ENCODE results near the gene ARL4A.
A peak's percentile ranks its signal among the peaks of the same experiment; 100 is the strongest.
"Not testable (repeated sequence)": the region's sequence is repeated elsewhere in the genome, so short reads cannot be mapped to it uniquely, and the experiment has no call there.

The ARL4A gene

DNA sequence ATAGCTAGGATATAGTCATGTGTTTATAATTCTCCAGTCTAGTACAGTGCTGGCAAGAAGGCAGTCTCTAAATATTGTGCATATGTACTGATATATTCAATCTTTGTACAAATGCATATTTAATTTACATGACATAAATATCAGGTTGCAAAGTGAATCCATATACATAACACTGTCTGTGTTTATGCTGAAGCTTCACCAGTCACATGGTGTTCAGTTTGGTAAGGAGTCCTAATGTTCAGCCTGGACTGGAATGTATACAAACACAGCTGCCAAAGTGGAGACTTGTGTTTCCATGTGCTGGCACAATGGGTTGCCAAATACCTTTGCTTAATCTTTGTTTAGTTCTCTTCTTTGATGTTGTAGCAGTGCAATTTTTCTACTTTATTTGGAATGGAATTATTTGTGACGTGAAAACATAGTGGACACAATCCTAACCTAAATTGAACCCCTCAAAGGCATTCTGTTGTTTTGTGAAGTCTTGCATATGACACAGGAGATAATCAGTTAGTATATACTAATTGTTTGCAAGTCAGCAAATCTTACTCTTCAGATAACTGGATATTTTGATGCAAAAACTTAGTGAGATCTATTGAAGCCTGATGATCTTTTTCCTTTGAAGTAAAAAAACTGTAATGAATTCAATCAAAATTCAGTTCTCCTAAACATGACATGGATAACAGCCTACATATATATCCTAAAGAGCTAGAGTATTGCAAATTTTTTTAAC, 17.3 kb upstream of the ARL4A start:
- peak; percentile 70 for DNase-seq

DNA sequence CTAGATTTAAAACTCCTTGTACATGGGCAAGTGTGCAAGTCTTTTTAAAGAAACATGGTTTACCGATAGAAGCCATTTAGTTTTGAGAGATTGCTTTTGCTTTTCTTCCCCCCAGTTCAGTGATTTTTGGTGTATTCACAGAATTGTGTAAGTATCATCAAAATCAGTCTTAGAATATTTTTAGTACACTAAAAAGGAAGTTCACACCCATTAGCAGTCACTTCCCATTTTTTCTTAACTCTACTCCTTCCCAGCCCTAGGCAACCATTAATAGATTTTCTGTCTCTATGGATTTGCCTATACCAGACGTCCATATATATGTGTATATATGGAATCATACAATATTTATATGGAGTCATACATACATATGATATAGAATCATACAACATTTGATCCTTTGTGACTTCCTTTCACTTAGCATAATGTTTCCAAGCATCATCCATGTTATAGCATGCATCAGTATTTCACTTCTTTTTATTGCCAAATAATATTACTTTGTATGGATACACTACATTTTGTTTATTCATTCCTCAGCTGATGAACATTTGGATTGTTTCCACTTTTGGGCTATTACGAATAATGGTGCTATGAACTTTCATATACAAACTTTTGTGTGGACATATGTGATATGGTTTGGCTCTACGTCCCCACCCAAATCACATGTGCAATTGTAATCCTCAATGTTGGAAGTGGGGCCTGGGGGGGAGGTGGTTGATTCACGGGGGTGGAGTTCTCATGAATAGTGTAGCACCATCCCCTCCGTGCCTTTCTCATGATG, 16.5 kb upstream of the ARL4A start:
- DNase-seq: no peak

DNA sequence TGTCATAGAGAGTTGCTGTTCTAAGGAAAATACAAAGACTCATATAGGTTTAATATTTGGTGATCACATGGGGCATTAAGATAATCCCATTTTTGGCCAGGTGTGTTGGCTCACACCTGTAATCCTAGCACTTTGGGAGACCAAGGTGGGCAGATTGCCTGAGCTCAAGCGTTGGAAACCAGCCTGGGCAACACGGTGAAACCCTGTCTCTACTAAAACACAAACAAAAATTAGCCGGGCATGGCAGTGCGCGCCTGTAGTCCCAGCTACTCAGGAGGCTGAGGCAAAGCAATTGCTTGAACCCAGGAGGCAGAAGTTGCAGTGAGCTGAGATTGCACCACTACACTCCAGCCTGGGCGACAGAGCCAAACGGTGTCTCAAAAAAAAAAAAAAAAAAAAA, 14.0 kb upstream of the ARL4A start:
- DNase-seq: not testable (repeated sequence)

DNA sequence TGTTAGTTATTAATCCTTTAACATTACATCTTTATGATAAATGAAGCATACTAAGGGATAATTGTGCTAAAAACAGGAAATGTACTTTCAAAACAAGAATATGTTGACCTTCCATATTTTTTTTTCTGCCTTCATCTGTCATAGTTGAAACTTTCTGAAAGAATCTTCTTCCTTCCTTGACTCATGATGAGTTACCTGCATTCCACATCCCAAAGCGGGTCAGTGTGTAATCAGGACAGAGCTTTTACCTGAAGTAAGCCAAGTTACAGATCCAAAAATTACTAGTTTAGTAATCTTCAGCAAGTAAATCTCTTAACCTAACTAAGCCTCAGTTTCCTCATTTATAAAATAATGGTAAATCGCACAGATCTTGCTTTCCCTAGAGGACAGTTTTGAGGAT, 13.4 kb upstream of the ARL4A start:
- no peak for DNase-seq

DNA sequence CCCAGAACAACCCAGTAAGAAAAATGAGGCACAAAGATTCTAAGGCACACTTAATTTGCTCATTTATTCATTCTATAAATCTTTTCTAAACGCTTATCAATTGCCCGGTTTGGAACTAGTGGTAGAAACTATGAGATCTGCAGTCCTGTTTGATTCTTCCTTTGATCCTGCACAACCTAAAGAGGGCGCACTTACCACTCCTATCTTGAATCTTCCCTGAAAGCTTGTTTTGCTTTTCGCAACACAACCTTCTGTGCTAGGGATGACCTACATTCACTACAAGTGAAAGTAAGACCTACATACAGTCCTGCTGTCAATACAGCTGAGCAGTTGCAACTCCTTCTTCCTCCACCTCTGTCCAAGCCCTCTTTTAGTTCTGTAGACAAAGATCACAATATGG, 12.6 kb upstream of the ARL4A start:
- DNase-seq: no peak

DNA sequence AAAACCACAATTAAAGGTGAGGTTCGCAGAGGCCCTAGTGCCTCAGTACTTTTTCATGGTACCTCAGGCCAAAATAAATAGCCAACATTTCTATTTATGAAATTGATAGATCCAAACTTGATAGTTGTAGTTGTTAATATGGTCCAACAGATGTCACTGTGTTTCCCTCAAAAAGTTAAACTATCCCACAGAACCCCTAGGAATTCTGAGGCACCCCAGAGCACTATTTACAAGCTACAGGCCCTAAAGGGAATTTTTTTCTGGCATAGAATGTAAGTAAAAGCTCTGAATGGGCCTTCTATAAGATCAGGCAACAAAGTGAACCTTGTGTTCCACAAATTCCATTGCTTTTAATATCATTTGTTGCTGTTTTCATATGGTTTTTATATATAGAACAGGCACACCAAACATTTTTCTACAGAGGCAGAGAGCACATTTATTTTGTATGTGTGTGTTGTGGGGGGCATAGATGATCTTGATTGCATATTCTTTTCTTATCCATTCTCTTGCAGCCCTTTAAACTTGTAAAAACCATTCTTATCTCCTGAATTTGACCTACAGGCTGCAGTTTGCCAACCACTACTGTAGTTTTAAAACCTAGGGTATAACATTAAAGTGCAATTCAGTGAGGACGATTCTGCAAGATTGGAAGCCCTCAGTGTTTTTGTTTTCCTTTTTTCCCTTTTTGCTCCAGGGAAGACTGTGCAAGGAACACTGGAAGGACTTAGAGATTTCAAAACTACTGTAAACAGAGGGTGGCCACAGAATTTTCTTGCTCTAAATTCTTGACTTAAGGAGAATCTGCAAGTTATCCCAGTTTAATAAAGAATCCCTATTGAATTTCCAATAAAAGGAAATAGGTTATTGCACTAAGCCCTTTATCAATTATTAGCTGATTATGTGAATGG, 3.5 kb upstream of the ARL4A start:
- DNase-seq: peak; percentile 44

DNA sequence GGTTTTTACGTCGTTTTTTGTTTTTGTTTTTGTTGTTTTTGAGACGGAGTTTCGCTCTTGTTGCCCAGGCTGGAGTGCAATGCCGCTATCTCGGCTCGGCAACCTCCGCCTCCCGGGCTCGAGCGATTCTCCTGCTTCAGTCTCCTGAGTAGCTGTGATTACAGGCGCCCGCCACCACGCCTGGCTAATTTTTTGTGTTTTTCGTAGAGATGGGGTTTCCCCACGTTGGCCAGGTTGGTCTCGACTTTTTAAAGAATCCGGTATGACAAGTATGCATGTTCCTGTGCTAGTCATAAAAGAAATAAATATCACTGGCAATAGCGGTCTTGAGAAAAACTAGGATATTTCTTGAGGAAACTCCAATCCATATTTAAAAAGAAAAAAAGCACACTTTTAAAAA, 2.7 kb upstream of the ARL4A start:
- no peak for DNase-seq

DNA sequence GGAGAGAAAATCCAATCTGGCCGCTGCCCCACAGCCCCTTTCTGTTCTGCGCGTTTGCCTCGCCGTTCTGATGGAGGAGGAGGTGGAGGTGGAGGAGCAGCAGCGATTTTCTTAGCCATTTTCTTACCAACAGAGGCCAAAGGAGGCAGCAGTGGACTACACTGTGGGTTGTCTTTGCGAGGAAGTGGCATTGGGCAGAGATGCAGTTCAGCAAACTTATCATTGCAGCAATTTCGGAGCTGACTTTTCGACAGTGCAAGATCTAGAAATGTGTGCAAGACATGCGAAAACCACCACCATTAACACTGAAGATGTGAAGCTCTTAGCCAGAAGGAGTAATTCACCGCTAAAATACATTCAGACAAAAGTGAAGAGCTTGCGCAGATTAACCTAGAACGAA, 1.9 kb upstream of the ARL4A start:
- DNase-seq: peak; percentile 63

DNA sequence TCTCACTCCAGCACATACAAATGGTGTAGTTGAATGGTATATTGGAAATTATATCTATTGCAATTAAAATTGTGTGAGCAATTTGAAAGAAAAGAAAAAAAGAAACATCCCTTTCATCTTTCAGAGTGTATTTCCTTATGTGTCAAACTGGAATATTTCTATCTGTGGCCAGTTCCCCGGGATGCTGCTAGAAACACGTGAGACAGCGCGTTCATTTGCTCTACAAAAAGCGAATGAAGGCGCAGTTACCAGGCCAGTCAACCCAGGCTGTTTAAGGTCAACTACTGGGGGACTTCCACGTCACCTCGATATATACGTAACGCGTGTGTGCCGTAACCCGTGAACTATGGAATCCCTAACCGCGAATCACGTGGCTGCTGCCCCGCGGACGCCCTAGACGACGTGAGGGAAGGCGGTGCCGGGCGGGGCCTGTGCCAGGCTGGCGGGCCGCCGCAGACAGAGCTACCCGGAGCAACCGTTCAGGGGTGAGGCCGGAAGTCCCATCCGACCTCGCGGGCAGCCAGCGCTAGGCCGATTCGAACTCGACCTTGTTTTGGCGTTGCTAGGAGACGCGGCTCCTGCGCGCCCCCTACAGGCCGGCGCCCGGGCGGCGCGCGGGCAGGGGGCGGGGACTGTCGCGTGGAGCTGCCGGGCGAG, 1.1 kb upstream of the ARL4A start:
- DNase-seq: peak; percentile 96

DNA sequence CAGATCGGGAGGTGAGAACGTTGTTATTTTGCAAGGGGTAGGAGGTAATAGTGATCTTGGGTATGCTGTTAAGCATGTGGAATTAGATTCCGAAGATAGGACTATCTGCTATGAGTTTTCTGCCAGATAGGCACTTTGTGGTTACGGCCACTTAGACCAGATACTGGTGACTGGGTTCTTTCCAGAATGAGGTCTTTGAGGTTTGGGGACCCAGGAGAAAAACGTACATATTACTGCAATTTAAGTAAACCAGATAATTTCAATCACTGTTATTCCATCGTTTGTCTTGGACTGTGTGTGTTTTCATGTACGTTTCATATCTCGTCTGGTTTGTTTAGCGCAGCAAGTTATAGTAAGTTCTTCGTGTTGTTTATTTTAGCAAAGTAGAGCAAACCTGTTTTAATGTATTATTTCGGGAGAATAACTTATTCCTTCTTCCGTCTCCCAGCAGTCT, 312 bp downstream of the ARL4A start:
- DNase-seq: no peak

DNA sequence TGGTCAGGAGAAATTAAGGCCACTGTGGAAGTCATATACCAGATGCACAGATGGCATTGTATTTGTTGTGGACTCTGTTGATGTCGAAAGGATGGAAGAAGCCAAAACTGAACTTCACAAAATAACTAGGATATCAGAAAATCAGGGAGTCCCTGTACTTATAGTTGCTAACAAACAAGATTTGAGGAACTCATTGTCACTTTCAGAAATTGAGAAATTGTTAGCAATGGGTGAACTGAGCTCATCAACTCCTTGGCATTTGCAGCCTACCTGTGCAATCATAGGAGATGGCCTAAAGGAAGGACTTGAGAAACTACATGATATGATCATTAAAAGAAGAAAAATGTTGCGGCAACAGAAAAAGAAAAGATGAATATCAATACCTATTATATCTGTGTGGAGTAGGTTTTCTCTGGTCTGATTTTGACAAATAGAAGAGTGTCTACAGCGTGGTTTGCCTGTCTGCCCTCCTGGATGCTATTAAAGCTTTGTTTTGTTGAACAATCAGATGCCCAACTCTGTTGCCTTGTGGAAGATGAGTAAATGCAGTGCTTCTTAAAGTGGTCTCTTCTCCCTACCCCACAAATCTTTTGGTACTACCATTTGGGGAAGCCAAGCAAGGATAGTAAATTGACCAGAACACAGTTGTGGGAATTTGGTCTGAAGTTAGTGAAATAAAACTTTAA, 1.2 kb downstream of the ARL4A start:
- not testable (repeated sequence) for DNase-seq

DNA sequence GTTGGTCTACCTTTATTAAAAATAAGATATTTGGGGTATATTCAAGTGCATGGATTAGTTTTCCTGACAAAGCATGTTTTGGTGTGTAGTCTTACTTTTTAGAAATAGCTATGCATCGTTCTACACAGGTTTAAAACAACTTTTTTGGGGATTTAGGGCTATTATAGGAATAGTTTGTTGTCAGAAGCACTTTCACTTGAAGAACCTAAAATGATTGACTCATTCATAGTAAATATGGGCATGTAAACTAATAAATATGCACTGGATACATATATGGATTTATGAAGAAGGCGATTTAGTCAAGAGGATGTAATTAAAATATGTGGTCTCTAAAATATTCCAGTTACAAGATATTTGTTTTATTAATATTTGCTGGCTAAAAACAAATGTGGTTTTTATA, 2.0 kb downstream of the ARL4A start:
- no peak for DNase-seq

DNA sequence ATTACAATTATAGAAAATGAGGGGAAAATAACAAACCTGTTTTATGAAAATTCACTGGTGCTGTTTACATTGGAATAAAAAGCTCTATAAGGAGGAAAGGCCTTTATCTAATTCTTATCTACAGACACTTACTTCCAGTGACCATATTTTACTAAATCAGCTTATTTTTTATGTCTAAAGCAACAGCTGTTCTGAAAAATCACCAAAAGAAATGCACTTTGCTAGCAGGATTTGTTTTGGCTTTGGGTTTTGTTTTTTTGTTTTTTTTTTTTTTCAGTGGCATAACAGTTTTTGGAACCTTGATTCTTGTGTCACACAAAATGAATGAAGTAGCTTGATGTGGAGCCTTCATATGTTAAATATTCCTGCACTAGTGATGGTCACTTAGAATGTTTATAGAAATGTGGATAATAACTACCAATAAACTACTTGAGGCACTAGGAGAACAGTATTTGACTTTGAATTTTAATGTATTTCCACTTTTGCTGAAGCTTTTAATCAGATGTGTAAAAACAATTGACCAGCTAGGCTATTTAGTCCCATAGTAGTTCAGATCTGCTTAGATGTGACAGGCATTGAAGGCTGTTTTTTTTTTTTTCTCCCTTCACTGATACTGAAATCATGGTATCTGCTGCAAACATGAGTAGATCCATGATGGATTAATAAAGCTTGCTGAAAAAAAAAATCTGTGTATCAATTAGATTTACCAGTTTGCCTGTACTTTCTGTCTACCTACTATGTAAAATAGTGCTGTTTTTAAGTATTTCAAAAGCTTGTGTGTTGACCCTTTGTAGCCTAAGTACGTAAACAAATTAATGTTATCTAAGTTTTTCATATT, 2.8 kb downstream of the ARL4A start:
- no peak for DNase-seq

DNA sequence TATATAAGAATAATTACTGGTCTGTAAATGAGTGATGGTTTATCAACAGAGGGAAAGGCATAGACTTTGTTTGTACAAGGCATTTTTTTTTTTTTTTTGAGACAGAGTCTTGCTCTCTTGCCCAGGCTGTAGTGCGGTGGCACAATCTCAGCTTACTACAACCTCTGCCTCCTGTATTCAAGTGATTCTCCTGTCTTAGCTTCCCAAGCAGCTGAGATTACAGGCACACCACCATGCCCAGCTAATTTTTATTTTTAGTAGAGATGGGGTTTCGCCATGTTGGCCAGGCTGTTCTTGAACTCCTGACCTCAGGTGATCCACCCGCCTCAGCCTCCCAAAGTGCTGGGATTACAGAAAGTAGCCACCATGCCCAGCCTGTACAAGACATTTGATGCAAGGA, 4.0 kb downstream of the ARL4A start:
- DNase-seq: not testable (repeated sequence)

DNA sequence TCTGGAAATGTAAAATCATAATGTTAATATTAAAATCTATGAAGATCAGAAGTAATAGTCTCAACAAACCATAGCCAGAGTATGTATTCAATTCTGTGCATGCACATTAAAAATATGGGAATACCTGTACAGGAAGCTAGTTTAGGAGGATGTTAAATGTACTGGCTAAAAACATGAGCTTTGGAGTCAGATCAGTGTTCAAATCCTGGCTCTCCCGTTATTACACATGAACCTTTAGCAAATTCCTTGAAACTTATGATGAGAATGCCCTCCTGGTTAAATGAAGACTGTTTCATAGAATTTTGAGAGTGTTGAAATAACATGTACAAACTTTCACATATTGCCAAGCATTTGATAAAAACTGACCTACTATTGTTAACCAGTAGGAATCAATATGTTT, 4.6 kb downstream of the ARL4A start:
- no peak for DNase-seq

DNA sequence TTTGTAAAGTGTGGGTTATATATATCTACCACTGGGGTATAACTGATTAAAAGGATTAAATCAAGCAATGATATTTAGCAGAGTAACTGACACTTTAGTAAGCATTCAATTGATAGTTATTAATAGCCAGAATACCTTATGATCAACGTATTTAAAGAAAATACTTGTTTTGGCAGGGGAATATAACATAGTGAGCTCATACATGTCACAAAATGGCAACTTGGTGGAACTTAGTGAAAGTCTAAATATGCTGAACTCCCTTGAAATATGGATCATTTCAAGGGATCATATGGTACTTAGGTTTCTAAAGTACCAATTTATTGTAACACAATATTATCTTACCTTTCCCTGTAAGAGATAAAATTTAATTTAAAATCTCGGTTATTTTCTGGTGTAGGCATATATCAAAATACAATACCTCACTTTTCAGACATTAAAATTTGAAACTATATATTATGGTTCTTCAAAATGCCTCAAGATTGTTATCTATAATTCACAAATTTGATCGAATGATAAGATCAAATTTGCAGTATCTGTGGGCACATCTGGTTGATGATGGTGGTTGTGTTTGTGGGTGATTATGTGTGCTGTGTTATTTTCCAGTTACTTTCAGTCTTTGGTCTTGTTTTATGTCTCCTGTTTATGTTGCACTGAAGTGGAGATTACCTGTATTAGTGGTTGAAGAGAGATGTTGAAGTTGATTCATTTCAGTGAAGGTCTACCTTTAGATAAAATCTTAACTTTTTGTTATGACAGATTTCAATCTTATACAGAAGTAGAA, 5.2 kb downstream of the ARL4A start:
- DNase-seq: no peak

DNA sequence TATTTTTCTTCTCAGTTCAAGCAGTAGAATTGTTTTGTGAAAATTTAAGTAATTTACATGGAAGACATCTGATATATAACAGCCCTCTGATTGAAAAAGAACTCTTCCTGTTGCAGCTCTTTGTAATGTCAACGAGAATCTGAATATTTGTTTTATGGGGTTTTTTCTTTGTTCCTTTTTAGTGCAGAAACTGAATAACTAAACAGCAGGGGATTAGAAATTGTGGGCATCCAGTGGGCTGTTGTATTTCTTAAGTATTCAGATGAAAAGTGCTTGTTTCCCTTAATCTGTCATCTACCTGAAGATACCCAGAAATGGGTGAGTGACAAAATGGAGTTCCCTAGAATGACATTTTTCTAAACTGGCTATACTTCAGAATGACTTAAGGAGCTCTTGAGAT, 7.4 kb downstream of the ARL4A start:
- no peak for DNase-seq

DNA sequence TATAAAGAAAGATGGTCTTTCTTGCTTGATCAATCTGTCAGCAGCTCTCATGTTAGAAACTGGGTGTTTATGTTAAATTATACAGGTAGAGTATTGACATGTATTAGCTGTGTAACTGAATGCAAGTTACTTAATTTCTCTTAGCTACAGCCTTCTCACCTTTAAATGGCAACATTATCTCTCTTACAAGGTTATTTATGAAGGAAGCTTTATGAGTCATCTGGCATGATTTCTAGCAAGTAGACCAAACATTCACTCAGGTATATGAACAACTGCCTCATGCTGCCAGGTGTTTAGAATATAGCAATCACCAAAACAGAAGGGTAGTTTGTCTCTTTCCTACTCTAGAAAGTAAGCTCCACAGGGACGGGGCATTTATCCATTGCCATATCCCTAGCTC, 8.5 kb downstream of the ARL4A start:
- no peak for DNase-seq

DNA sequence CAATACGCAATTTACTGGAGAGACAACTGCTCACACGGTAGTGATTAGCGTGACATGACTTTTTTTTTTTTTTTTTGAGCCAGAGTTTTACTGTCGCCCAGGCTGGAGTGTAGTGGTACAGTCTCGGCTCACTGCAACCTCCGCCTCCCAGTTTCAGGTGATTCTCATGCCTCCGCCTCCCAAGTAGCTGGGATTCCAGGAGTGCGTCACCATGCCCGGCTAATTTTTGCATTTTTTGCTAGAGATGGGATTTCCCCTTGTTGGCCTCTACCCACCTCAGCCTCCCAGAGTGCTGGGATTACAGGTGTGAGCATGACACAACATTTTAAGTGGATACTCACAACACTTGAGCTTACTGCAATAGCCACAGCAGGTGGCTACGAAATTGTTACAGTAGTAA, 11.9 kb downstream of the ARL4A start:
- no peak for DNase-seq

DNA sequence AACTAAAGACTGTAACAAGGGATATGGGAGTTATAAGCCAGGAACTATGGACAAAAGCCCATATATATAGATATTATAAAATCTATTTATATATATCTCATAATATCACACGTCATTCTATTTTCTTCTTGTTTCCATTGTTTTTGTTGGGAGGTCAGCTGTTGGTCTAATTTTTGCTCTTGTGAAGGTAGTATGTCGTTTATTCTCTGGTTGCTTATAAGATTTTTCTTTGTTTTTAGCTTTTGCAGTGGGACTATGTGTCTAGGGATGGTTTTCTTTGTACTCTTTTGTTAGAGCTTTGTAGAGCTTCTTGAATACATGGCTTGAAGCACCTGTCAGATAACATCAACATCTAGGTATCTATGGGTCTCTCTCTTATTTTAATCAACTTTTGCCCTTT, 14.0 kb downstream of the ARL4A start:
- no peak for DNase-seq
